Ammon's horn (tissue), 1 donor: ENCODE measurements around the gene PAGE2B.
"Not testable (repeated sequence)": the region's sequence is repeated elsewhere in the genome, so short reads cannot be mapped to it uniquely, and the experiment has no call there.

ENCODE experiments used
- DNase-seq: peaks from one replicate; pipeline ENCODE4 v3.0.0-alpha.2; 2016; ENCODE audit warnings: low spot score

The PAGE2B gene

DNA sequence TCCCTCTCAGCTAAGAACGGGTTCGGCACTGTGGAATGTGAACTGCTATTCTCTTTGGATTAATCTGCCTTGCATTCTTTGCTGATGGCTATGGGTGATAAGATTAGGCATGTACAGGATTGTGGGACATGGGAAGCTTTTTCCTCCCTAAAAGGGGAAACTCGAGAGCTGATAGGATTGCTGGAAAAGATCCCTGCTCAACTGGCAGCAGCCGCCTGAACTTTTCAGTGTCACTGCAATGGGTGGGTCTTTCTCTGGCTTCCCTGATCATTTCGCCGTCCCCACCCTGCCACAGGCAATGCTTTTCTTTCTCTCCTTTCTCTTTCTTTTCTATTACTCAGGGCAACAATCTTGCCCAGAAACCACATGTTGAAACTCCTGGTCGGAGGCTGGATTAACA, 34.5 kb downstream of the PAGE2B start:
- no peak for DNase-seq

- DNase-seq, result no peak
Measured at GRCh38 chrX:55111578-55112254, 36.9 kb downstream of the PAGE2B start.

DNA sequence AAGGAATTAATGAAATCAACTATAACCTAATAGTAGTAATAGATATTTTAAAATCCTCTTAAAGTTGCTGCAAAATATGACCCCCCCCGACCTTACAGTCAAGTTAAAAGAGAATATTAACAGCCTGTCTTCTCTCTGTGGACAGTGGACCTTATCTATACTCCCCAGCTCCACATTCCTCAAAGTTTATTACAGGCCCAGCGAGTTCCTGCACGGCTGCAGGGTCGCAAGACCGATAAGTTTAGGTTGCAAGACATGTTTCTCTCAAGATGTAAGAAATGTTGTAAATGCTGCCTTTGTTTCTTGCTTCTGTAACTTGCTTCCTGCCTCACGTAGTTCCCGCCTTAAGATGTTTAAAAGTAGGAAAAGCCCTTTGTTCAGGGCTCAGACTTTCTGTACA, 41.8 kb downstream of the PAGE2B start:
- not testable (repeated sequence) for DNase-seq

DNA sequence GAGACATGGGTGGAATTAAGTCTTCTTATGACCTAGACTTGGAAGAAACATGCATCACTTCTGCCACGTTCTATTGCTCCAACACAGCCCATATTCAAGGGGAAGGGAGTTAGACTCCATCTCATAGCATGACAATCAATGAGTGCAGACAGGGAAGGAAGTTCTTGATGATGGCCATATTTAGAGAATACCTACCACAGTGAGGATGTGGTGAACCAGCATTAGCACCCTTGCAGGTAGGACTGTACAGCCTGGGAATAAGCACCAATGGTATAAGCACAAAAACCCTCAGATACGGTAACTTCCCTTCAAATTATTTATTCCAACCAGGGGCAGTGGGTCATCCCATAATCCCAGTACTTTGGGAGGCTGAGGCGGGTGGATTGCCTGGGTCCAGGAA, 43.7 kb downstream of the PAGE2B start:
- DNase-seq, result no peak

- DNase-seq, result no peak
Measured at GRCh38 chrX:55119271-55119670, 44.4 kb downstream of the PAGE2B start.

GRCh38 chrX:55119712-55120111, 44.9 kb downstream of the PAGE2B start:
- DNase-seq, result no peak

DNA sequence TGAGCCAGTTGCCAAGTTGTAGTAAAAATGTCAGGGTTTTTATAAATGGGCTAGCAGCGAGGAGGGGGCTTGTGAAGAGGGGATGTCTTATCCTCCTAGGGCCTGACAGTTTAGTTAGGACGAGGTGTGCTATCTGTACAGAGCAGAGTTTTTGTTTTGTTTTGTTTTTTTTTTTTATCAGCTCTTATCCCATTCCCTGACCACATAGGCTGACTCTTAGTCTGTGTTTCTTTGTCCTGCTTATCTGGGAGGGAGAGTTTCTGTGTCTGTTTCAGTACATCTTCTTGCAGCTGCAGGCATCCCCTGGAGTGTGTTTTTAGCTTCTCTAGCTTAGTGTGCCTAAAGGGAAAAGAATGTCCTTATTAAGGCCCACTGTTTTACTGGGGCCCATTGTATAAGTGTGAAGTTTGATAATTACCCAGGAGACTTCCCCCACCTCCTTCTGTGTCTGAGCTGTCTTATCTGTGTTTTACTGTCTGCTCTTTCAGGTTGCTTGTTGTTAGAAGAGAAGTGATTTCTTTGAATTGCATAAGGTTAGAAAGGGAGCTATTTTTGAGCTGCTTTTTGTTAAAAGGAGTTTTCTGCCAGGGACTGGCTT, 46.0 kb downstream of the PAGE2B start:
- DNase-seq, result no peak

DNA sequence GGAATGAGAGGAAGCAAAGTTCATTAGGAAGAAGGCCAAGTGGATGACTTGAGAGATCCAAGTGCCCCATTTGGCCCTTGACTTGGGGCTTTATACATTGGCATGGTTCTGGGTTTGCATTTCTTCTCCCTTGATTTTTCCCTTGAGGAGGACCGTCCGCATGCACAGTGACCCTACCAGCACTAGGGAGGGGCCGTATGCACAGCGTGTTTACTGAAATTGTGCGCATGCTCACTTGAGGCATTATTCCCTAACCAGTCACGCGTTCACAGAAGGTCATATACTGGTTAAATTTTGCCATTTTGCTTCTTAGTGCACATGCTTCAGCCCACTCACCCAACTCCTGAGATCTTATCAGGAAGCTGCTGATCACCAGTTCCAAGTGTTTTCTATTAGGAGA, 49.1 kb downstream of the PAGE2B start:
- DNase-seq, result no peak

DNA sequence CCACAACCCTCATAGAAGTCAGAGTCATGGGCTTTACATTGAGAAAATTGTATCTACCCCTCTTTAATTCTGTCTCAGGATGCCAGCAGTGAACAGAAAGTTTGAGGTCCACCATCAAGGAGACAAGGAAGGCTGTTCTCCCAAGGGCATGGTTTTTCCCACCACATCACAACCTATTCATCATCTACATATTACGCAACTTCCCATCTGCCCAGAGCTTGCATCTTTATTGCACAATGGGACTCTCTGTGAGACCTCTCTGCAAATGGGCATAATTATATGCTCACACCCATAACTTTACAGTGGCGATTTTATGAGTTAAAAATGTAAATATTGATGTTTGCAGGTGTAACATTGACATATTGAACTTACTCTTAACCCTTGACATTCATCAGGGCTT, 52.9 kb downstream of the PAGE2B start:
- no peak for DNase-seq
